RWPE2 (cell line): ENCODE measurements around the gene YIPF5.

Source experiments
- ATAC-seq: fragments of 200-7000 bp; cut with Tn5 transposase; 3 replicates; pipeline ENCODE4 v1.9.1; 2021; ENCODE audit warnings: low read depth
- DNase-seq: peaks from one replicate; pipeline ENCODE4 v3.0.0-alpha.2; 2020; ENCODE audit warnings: low spot score
- H3K27ac ChIP-seq: fragments of 450-650 bp; 2 replicates; pipeline ENCODE4 v1.5.1; 2017; ENCODE audit warnings: mild to moderate bottlenecking; ENCODE audit not compliant: poor library complexity, severe bottlenecking
- H3K27me3 ChIP-seq: fragments of 250-450 bp; sonication (Bioruptor Pico); 2 replicates; pipeline ENCODE4 v1.5.1; 2021; ENCODE audit warnings: mild to moderate bottlenecking, moderate library complexity; ENCODE audit not compliant: insufficient read depth, poor library complexity, severe bottlenecking
- H3K36me3 ChIP-seq: fragments of 250-450 bp; sonication (Bioruptor Pico); 2 replicates; pipeline ENCODE4 v1.5.1; 2020; ENCODE audit warnings: low read depth, mild to moderate bottlenecking, moderate library complexity
- H3K4me1 ChIP-seq: fragments of 250-450 bp; sonication (Bioruptor Pico); 2 replicates; pipeline ENCODE4 v1.5.1; 2021; ENCODE audit warnings: mild to moderate bottlenecking, moderate library complexity; ENCODE audit not compliant: insufficient read depth, poor library complexity, severe bottlenecking
- H3K4me3 ChIP-seq: fragments of 250-450 bp; sonication (Bioruptor Pico); 2 replicates; pipeline ENCODE4 v1.5.1; 2021; ENCODE audit warnings: mild to moderate bottlenecking, moderate library complexity; ENCODE audit not compliant: severe bottlenecking
- H3K9me3 ChIP-seq: fragments of 250-450 bp; sonication (Bioruptor Pico); 2 replicates; pipeline ENCODE4 v1.5.1; 2021; ENCODE audit warnings: mild to moderate bottlenecking, moderate library complexity; ENCODE audit not compliant: severe bottlenecking
- CTCF ChIP-seq: fragments of 450-650 bp; IDR thresholded peaks from one replicate; pipeline ENCODE4 v1.5.1; 2017; ENCODE audit warnings: mild to moderate bottlenecking, moderate library complexity; ENCODE audit not compliant: poor library complexity, severe bottlenecking

Gene YIPF5

DNA sequence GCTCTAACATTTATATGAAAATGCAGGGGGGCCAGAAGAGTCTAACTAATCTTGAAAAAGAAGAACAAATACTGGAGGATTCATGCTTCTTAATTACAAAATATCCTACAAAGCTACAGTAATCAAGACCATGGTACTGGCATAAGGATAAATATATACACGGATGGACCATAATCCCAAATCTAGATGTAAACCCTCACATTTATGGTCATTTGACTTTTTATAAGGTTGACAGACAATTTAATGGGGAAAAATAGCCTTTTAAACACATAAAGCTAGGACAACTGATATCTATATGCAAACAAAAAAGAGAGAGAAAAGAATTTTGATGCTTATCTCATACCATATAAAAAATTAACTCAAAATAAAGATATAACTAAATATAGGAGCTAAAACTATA, 55.9 kb downstream of the YIPF5 start:
- H3K4me1 ChIP-seq, result no peaks in the 10 kb centered on the region
- DNase-seq, result no peak
- no peak for TF ChIP-seq CTCF

More for the DNA sequence above, 55.9 kb downstream of the YIPF5 start:
- Histone ChIP-seq H3K36me3 (no peaks in the 10 kb centered on the region), H3K27me3 (no peaks in the 10 kb centered on the region), H3K4me3 (no peak overlapping the region), H3K27ac (no peak overlapping the region), H3K9me3 (no peaks in the 10 kb centered on the region)
- no peak for ATAC-seq
